IPS-20b (cell line): ENCODE results near the gene NOD1.

Source experiments
- H3K27ac ChIP-seq: one replicate; pipeline ENCODE4 v1.5.1; 2013; ENCODE audit warnings: low read length
- H3K27me3 ChIP-seq: 2 replicates; pipeline ENCODE4 v1.6.1; 2013; ENCODE audit warnings: mild to moderate bottlenecking, low read length, inconsistent platforms; ENCODE audit not compliant: insufficient read depth
- H3K36me3 ChIP-seq: 2 replicates; pipeline ENCODE4 v1.6.1; 2013; ENCODE audit warnings: low read depth, mild to moderate bottlenecking, inconsistent platforms, low read length, moderate library complexity; ENCODE audit not compliant: insufficient read depth
- H3K4me1 ChIP-seq: 2 replicates; pipeline ENCODE4 v1.6.1; 2013; ENCODE audit warnings: mild to moderate bottlenecking, control low read depth, inconsistent platforms, low read length, moderate library complexity; ENCODE audit not compliant: insufficient read depth
- H3K4me3 ChIP-seq: 2 replicates; pipeline ENCODE4 v1.5.1; 2013; ENCODE audit warnings: mild to moderate bottlenecking, low read length, inconsistent platforms
- H3K9ac ChIP-seq: 2 replicates; pipeline ENCODE4 v1.6.1; 2013; ENCODE audit warnings: low read depth, mild to moderate bottlenecking, inconsistent platforms, low read length, moderate library complexity
- H3K9me3 ChIP-seq: 2 replicates; pipeline ENCODE4 v1.6.1; 2013; ENCODE audit warnings: mild to moderate bottlenecking, low read depth, low read length, inconsistent platforms; ENCODE audit not compliant: insufficient read depth

The NOD1 gene

GRCh38 chr7:30468041-30468440, 10.5 kb downstream of the NOD1 start:
- Histone ChIP-seq H3K4me1 (peaks cover 10% of the 10 kb centered on the region), H3K4me3 (no peak overlapping the region), H3K36me3 (no peaks in the 10 kb centered on the region), H3K27me3 (no peaks in the 10 kb centered on the region), H3K9ac (no peak overlapping the region), H3K9me3 (no peaks in the 10 kb centered on the region), H3K27ac (no peak overlapping the region)

DNA sequence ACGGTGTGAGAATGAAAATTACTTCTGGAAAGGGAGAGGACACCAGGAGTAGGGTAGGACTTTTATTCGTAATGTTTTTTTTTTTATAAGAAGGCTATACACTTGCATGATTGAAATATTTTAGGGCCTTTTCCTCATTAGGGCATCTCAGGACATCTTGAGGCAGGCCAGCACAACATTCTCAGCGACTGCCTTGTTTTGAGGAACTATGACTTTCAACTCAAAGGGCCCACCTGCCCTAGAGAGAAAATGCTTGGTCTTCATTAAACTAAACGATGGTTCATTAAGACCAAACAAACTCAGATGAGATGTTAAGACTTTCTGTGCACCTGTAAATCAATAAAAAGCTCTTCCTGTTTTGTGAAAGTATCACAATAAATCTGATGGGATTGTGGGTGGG, 11.3 kb downstream of the NOD1 start:
- Histone ChIP-seq H3K4me3 (no peak overlapping the region), H3K4me1 (peaks cover 10% of the 10 kb centered on the region), H3K27me3 (no peaks in the 10 kb centered on the region), H3K27ac (no peak overlapping the region), H3K9ac (no peak overlapping the region), H3K36me3 (no peaks in the 10 kb centered on the region), H3K9me3 (no peaks in the 10 kb centered on the region)

- H3K4me3 ChIP-seq = no peak overlapping the region
- H3K9ac ChIP-seq = no peak overlapping the region
- H3K36me3 ChIP-seq = no peaks in the 10 kb centered on the region
- peaks cover 10% of the 10 kb centered on the region for H3K4me1 ChIP-seq
- no peak overlapping the region for H3K27ac ChIP-seq
- no peaks in the 10 kb centered on the region for H3K9me3 ChIP-seq
- no peaks in the 10 kb centered on the region for H3K27me3 ChIP-seq
Observed at GRCh38 chr7:30466266-30466665, 12.3 kb downstream of the NOD1 start.

GRCh38 chr7:30465811-30466180, 12.8 kb downstream of the NOD1 start:
- no peak overlapping the region for H3K27ac ChIP-seq
- peaks cover 10% of the 10 kb centered on the region for H3K4me1 ChIP-seq
- H3K36me3 ChIP-seq = no peaks in the 10 kb centered on the region
- no peak overlapping the region for H3K9ac ChIP-seq
- H3K27me3 ChIP-seq = no peaks in the 10 kb centered on the region
- H3K9me3 ChIP-seq = no peaks in the 10 kb centered on the region
- H3K4me3 ChIP-seq = no peak overlapping the region

DNA sequence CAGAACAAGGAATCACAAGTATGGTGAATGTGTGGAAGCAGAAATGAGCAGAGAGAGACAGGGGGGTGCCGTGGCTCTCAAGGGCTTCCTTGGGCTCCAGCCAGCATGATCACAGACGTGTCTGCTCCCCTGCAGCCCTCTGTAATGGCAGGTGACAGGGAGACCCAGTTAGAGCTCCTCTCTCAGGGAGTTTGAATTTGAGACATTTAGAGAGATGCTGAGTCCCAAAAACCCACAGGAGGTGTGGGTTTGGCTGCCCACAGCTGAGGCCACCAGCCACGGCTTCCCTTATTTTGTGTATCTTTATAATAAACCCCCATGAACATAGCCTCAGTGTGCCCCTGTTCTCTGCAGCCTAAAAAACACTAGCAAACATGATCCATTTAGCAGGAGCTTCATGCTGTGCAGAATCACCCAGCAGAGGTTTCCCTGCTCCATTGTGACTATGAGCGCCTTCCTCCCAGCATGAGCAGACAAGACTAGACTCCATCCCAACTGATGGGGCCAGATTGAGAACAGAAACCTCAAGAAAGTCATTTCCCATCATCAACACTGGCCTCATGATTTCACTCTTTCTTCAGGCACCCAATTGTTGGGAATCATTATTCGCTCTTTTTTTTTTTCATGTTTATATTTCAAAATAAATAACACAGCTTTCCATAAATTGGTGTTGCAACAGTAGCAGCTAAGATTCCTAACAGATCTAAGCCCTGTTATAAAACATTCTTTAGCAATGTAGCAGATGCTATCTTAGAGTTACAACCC, 13.4 kb downstream of the NOD1 start:
- Histone ChIP-seq H3K9me3 (no peaks in the 10 kb centered on the region), H3K27ac (no peak overlapping the region), H3K4me3 (no peak overlapping the region), H3K4me1 (peaks cover 10% of the 10 kb centered on the region), H3K27me3 (no peaks in the 10 kb centered on the region), H3K36me3 (no peaks in the 10 kb centered on the region), H3K9ac (no peak overlapping the region)

DNA sequence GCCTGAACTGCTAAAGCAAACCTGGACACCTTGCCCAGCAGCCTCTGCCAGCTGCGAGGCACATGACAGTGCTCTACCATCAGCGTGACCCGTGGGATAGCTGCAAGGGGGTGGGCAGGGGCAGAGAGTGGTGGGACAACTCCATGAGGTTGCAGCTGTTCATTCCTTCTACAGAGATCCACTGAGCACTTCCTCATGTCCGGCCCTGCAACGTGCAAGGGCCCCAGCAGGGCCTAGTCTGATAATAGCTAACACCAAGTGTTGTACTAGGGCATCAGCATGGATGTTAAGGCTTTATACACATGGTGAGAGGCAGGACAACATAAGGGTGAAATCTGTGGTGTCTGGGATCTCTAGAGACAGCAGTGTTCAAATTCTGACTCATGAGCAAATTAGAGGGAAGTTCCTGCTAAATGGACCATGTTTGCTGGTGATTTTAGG, 14.3 kb downstream of the NOD1 start:
- Histone ChIP-seq H3K4me3 (no peak overlapping the region), H3K27me3 (no peaks in the 10 kb centered on the region), H3K36me3 (no peaks in the 10 kb centered on the region), H3K9ac (no peak overlapping the region), H3K27ac (no peak overlapping the region), H3K9me3 (no peaks in the 10 kb centered on the region), H3K4me1 (peaks cover 4% of the 10 kb centered on the region)

- Histone ChIP-seq H3K4me1 (no peaks in the 10 kb centered on the region; the same call in 1 of the 2 replicates), H3K9me3 (no peaks in the 10 kb centered on the region), H3K27me3 (no peaks in the 10 kb centered on the region), H3K9ac (no peak overlapping the region), H3K36me3 (no peaks in the 10 kb centered on the region), H3K27ac (no peak overlapping the region), H3K4me3 (no peak overlapping the region)
Observed at GRCh38 chr7:30463405-30464145, 15.0 kb downstream of the NOD1 start.

- H3K9me3 ChIP-seq = no peaks in the 10 kb centered on the region
- H3K4me3 ChIP-seq = no peak overlapping the region
- no peaks in the 10 kb centered on the region for H3K27me3 ChIP-seq
- no peak overlapping the region for H3K9ac ChIP-seq
- no peaks in the 10 kb centered on the region for H3K36me3 ChIP-seq
- no peaks in the 10 kb centered on the region; the same call in 1 of the 2 replicates for H3K4me1 ChIP-seq
- H3K27ac ChIP-seq = no peak overlapping the region
Observed at GRCh38 chr7:30462179-30462578, 16.4 kb downstream of the NOD1 start.

GRCh38 chr7:30460246-30460633, 18.3 kb downstream of the NOD1 start:
- H3K9ac ChIP-seq = no peak overlapping the region
- no peaks in the 10 kb centered on the region for H3K9me3 ChIP-seq
- H3K4me1 ChIP-seq = no peaks in the 10 kb centered on the region; the same call in 1 of the 2 replicates
- H3K4me3 ChIP-seq = no peak overlapping the region
- H3K27me3 ChIP-seq = no peaks in the 10 kb centered on the region
- 0 out of 2 replicates have a peak, but pooled peaks cover 3% of the 10 kb centered on the region for H3K36me3 ChIP-seq
- H3K27ac ChIP-seq = no peak overlapping the region

GRCh38 chr7:30459591-30460245, 18.9 kb downstream of the NOD1 start:
- H3K27ac ChIP-seq = no peak overlapping the region
- H3K4me1 ChIP-seq = no peaks in the 10 kb centered on the region; the same call in 1 of the 2 replicates
- H3K27me3 ChIP-seq = no peaks in the 10 kb centered on the region
- no peak overlapping the region for H3K4me3 ChIP-seq
- H3K9me3 ChIP-seq = no peaks in the 10 kb centered on the region
- H3K9ac ChIP-seq = no peak overlapping the region
- H3K36me3 ChIP-seq = 0 out of 2 replicates have a peak, but pooled peaks cover 3% of the 10 kb centered on the region

DNA sequence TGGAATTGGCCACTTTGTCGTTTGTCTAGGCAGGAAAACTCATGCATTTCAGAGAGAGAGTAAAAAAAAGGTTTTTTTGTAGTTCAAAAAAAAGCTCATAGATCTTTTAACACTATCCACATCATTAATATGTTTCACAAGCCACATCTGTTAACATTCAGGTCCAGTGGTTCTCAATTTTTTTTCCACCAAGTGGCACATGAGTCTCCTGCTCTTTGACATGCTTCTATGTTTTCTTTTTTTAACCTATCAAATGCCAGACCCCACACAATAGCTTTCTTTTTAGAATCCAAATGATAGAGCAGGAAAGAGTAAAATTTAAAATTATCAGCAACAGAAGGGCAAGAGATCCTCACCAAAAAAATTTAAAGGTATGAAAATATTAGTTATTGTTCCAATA, 20.3 kb downstream of the NOD1 start:
- Histone ChIP-seq H3K36me3 (0 out of 2 replicates have a peak, but pooled peaks cover 3% of the 10 kb centered on the region), H3K9ac (no peak overlapping the region), H3K4me3 (no peak overlapping the region), H3K27me3 (no peaks in the 10 kb centered on the region), H3K4me1 (no peaks in the 10 kb centered on the region; the same call in 1 of the 2 replicates), H3K27ac (no peak overlapping the region), H3K9me3 (no peaks in the 10 kb centered on the region)
